Right ventricle myocardium superior (tissue), 1 donor: ENCODE results near the gene CNEP1R1. TPM values are rescaled to one million over a fixed set of nuclear protein-coding genes. Genes with fewer than 3 reads are reported as not detected.

Experiments
- ATAC-seq: fragments of 200-7000 bp; cut with Tn5 transposase; one replicate; pipeline ENCODE4 v1.9.1; 2020; ENCODE audit warnings: mild to moderate bottlenecking; ENCODE audit not compliant: poor library complexity
- DNase-seq: peaks from one replicate; pipeline ENCODE4 v3.0.0-alpha.2; 2020
- intact Hi-C: fragments of 100-400 bp; cut with DNase I; formaldehyde crosslinking; loops from one replicate; pipeline ENCODE4 v1.11.2; 2022
- long read RNA-seq: library from polyadenylated mRNA; unstranded; transcript quantifications from one replicate; pipeline ENCODE4 v2.0.0, GENCODE V29; 2021
- total RNA-seq: library from RNA; stranded (reverse); fragmentation: NEBNext Ultra II Directional; extraction: Animal tissue kit (Norgen Biotek cat#: 25700); gene quantifications from one replicate; pipeline ENCODE4 v1.2.1, GENCODE V29; 2021
- donor health status: DM: no; HTN: yes; CAD: no; lungs with severe emphysema.

CNEP1R1 gene
- total RNA-seq, result 16.1 TPM
- long read RNA-seq, transcript CNEP1R1-202 (6 exons, 2,117 nt), result major isoform, 31 of 55 reads
- long read RNA-seq, transcript CNEP1R1-203 (7 exons, 2,965 nt), result minor isoform, 7 of 55 reads
- long read RNA-seq, transcript CNEP1R1-210 (5 exons, 1,992 nt), result minor isoform, 12 of 55 reads
- long read RNA-seq, partial matches to known transcripts, result 2 of 55 reads
- long read RNA-seq, other reads (novel, unspliced or antisense), result 3 of 55 reads

- peak; percentile 95 for DNase-seq
- peak; percentile 100 for ATAC-seq
- intact Hi-C loops, result loop anchor here (5.0 kb wide), 1 partner anchor 187 kb away; no protein-coding TSS in a partner anchor
Observed at GRCh38 chr16:50024684-50025536, at the start of gene CNEP1R1. Gene CNEP1R1 (plus strand): TSS chr16:50025225. CDS start chr16:50025316, 91 bp downstream.

GRCh38 chr16:49977427-49977826, 47.6 kb upstream of the CNEP1R1 start:
- no peak for DNase-seq
- no peak for ATAC-seq
- intact Hi-C loops, result no loop called here

GRCh38 chr16:49978569-49979326, 46.3 kb upstream of the CNEP1R1 start:
- DNase-seq, result no peak
- intact Hi-C loops, result no loop called here
- no peak for ATAC-seq

- intact Hi-C loops, result no loop called here
- DNase-seq (no peak), ATAC-seq (no peak)
Observed at GRCh38 chr16:49980166-49980565, 44.9 kb upstream of the CNEP1R1 start.

- DNase-seq, result no peak
- intact Hi-C loops, result no loop called here
- ATAC-seq, result no peak
Observed at GRCh38 chr16:49986351-49987124, 38.5 kb upstream of the CNEP1R1 start.

GRCh38 chr16:49987381-49987780, 37.6 kb upstream of the CNEP1R1 start:
- no peak for DNase-seq
- intact Hi-C loops, result no loop called here
- no peak for ATAC-seq

- intact Hi-C loops, result no loop called here
- ATAC-seq, result no peak
- no peak for DNase-seq
Observed at GRCh38 chr16:49992825-49993224, 32.2 kb upstream of the CNEP1R1 start.

GRCh38 chr16:49993579-49993978, 31.4 kb upstream of the CNEP1R1 start:
- intact Hi-C loops, result no loop called here
- ATAC-seq (no peak), DNase-seq (no peak)

- no peak for DNase-seq
- intact Hi-C loops, result no loop called here
- no peak for ATAC-seq
Observed at GRCh38 chr16:49994006-49994405, 31.0 kb upstream of the CNEP1R1 start.

GRCh38 chr16:49995720-49996119, 29.3 kb upstream of the CNEP1R1 start:
- intact Hi-C loops, result no loop called here
- no peak for ATAC-seq
- no peak for DNase-seq

- intact Hi-C loops, result no loop called here
- ATAC-seq (no peak), DNase-seq (no peak)
Observed at GRCh38 chr16:49997721-49998251, 27.2 kb upstream of the CNEP1R1 start.

GRCh38 chr16:49998991-49999390, 26.0 kb upstream of the CNEP1R1 start:
- ATAC-seq (no peak), DNase-seq (no peak)
- intact Hi-C loops, result no loop called here

GRCh38 chr16:50001144-50001543, 23.9 kb upstream of the CNEP1R1 start:
- ATAC-seq, result no peak
- intact Hi-C loops, result no loop called here

GRCh38 chr16:50002190-50002589, 22.8 kb upstream of the CNEP1R1 start:
- no peak for DNase-seq
- intact Hi-C loops, result no loop called here
- no peak for ATAC-seq

More at GRCh38 chr16:50001144-50001543, 23.9 kb upstream of the CNEP1R1 start:
- DNase-seq, result no peak

- intact Hi-C loops, result no loop called here
- no peak for DNase-seq
- no peak for ATAC-seq
Observed at GRCh38 chr16:50004239-50004638, 20.8 kb upstream of the CNEP1R1 start.

- no peak for DNase-seq
- intact Hi-C loops, result no loop called here
- ATAC-seq, result no peak
Observed at GRCh38 chr16:50006964-50007363, 18.1 kb upstream of the CNEP1R1 start.

GRCh38 chr16:50007744-50008143, 17.3 kb upstream of the CNEP1R1 start:
- intact Hi-C loops, result no loop called here
- ATAC-seq, result no peak
- DNase-seq, result no peak

- intact Hi-C loops, result no loop called here
- DNase-seq (no peak), ATAC-seq (no peak)
Observed at GRCh38 chr16:50010212-50010611, 14.8 kb upstream of the CNEP1R1 start.
